Islet of Langerhans (tissue), 1 donor: ENCODE results near the gene PDE3B.
"Not testable (repeated sequence)": the region's sequence is repeated elsewhere in the genome, so short reads cannot be mapped to it uniquely, and the experiment has no call there.

ENCODE experiments used
- FAIRE-seq: peaks from one replicate; lab custom pipeline; 2011; peaks lifted over from hg19 to GRCh38; lab: Jason Lieb, UNC

The PDE3B gene

DNA sequence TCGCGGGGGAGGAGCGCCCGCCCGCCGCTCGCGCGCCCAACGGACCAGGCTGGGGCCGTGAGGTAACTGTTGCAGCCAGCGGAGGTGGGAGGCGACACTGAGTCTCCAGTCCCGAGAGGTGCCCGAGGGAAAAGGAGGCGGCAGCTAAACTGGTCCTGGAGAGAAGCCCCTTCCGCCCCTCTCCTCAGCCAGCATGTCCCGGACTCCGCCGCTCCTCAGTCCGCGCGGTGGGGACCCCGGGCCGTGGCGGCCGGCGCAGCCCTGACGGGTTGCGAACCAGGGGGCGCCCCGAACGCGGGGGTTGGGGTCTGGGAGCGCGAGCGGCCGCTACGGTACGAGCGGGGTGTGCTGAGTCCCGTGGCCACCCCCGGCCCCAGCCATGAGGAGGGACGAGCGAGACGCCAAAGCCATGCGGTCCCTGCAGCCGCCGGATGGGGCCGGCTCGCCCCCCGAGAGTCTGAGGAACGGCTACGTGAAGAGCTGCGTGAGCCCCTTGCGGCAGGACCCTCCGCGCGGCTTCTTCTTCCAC lies at the start of gene PDE3B:
PDE3B (plus strand) TSS at position 108 of the 529 bp plus-strand sequence; CDS start at position 380, 272 bp downstream.
- FAIRE-seq: no peak

DNA sequence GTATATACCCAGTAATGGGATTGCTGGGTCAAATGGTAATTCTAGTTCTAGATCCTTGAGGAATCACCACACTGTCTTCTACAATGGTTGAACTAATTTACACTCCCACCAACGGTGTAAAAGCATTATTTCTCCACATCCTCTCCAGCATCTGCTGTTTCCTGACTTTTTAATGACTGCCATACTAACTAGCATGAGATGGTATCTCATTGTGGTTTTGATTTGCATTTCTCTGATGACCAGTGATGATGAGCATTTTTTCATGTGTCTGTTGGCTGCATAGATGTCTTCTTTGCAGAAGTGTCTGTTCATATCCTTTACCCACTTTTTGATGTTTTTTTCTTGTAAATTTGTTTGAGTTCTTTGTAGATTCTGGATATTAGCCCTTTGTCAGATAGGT lies 48.3 kb upstream of the PDE3B start:
- FAIRE-seq: not testable (repeated sequence)

DNA sequence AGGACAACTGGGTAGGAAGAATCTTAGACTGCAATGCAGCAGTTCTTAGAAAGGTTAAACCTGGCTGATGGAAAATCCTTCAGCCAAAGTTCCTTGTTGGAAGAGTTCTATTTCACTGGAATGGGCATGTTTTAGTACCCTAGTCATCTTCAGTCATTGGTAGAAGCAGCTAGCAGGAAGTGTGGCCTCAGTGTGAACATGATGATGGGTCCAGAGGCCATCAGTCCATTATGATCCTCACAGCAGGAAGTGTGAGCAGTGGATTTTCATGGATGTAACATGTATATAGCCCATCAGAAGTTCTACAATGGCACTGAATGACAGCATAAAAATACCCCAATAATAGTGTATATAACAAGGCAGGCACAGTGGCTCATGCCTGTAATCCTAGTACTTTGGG lies 35.9 kb upstream of the PDE3B start:
- FAIRE-seq: no peak

DNA sequence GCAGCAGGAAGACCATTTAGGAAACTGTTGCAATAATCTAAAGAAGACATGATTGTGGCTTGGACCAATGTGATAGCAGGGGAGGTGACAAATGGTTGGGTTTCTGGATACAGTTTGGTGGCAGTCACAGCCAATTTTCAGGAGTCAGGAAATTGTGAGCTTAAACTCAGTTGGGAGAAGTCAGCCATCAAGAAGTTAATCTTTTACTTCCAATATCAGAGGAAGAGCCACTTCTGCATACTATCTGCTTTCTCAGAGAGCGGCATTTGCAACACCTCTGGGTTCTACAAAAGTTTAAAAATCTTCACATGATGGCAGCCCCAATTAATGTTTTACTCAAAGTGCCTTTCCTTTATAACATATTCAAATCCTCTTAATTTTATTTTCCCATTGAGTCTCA lies 33.7 kb upstream of the PDE3B start:
- FAIRE-seq: no peak

DNA sequence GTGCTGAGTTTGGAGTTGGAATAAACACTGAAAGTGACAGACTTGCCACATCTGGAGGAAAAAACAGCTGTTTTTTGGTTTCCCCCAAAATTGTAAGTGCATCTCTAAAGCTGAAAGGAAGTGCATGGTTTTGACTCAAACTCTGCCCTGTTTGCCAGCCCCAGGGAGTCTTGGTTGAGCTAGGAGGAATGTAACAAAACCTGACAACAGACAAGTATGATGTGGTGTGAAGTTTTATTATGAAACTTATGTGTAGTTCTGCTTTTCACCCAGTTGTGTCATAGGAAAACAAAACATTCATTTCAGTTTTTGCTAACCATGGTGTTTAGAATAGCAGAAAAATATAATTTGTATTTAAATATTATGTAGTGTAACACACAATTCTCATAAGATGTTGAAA lies 31.7 kb upstream of the PDE3B start:
- FAIRE-seq: no peak

DNA sequence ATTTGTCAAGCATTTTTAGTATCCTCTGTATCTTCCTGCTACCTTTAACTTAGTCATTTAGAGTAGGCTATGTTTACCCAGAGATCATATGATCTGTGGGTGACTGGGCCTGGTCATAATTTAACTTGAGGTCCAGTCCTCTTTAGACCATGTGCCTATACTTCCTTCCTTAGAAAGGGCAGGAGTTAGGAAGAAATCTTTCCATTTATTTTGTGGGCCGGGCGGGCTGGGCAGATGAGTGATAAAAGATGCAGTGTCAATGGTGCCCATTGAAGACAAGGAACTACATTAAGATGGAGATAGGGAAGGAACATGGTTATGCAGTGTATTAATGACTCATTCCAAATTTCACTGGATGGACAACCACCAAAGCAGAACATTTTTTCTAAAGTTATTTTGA lies 30.9 kb upstream of the PDE3B start:
- FAIRE-seq: no peak

DNA sequence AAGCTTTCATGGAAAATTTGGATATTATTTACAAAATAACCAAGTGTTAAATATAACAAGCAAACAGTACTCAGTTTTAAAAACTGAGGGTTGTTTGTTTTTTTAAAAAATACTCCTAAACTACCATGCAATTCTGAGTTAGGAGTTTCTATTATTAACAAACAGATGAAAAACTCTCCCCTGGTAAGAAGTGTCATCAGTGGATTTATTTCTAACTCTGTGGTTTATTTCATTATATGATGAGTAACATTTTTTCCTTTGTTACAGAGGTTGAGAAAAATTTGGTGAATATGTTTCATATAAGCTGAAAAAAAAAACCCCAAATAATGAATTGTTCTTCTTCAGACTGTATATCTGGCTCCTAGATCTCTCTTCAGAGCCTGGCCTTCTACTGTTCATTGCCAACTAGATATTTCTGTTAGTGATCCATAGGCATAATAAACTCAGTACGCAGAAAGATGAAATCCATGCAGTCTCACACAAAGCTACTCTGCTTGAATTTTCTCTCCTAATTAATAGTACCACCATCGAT lies 29.4 kb upstream of the PDE3B start:
- FAIRE-seq: no peak

DNA sequence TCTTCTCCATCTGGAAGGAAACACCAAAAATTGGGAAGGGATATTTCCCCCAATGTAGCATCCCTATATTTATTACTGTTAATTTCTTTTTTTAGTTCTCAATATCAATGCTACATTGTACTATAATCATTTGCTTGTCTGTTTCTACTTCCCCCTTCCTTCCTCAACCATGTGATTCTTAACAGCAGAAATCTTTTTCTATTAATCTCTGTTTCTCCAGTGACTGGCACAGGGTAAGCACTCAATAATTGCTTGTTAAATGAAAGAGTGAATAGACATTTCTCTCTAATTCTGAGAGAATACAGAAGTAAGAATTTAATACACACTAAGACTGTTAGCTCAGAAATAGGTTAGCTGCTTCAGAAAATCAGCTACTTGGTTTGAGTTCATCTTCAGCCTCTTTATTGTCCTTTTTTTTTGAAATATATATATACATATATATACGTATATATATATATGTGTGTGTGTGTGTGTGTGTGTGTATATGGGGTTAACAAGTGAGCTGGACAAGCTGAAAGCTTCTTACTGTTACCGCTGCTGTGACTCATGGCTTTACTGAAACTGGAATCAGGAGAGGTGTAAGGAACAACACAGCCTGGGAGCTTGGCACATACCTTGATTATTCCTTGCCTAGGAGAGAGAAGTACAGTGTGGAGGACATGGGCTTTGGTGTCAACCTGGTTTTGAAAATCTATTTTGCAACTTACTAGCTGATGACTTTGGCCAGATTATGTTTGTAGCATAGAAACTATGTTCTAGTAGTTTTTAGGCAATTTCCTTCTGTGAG lies 26.2 kb upstream of the PDE3B start:
- FAIRE-seq: peak; percentile 55

DNA sequence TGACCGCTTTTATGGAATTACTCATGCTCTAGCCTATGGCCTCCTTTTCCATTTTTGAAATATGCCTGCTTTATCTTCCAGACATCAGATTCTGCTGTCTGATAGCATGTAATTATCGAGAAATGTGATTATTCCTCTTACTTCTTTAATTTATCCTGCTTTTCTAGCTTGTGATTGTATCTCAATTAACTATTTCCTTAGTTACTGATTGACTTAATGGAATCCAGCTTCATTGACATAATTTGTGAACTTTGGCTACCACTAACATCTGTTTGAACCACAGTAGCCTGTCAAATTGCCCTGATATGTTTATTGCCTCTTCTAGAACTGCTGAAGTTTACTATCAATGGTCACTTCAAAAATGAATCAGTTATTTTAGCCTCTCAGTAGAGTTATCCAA lies 25.5 kb upstream of the PDE3B start:
- peak; percentile 81 for FAIRE-seq

DNA sequence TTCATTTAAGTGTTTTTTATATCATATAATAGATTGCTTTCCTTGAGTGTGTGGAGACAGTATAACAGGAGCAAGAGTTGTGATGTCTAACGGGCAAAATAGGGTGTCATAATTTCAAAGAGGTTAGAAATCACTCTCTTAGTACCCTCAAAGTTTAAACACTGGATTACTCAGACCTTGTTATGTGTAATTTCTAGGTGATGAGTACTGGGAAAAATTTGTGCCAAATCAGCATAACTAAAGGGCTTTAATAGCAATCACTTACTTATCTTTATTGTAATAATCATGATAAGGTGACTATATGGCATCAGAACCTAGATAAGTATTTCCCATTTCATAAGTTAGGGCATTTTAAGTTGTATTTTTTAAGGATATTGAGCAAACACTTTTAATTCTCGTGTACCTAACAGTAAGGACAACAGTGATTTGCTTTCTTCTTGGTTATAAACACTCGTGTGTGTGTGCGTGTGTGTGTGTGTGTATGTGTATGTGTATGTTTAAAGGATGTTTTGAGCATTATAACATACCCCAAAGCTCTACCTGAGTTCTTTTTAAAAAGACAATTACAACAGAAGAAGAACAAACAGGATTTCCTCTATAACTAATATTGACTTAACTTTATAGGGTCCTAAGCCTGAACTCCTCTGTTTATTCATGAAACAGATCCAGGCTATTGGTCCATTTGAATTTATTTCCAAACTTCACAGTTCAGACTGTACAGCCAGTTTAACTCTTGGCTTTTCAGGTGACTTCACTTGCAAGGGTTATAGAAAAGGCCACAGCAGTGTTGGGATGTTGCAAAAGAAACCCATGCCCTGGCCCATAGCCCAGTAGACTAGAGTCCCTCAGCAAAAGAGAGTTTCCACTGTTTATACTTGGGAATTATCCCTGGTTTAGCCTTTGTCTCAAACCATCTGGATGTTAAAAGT lies 23.7 kb upstream of the PDE3B start:
- FAIRE-seq: peak; percentile 85

DNA sequence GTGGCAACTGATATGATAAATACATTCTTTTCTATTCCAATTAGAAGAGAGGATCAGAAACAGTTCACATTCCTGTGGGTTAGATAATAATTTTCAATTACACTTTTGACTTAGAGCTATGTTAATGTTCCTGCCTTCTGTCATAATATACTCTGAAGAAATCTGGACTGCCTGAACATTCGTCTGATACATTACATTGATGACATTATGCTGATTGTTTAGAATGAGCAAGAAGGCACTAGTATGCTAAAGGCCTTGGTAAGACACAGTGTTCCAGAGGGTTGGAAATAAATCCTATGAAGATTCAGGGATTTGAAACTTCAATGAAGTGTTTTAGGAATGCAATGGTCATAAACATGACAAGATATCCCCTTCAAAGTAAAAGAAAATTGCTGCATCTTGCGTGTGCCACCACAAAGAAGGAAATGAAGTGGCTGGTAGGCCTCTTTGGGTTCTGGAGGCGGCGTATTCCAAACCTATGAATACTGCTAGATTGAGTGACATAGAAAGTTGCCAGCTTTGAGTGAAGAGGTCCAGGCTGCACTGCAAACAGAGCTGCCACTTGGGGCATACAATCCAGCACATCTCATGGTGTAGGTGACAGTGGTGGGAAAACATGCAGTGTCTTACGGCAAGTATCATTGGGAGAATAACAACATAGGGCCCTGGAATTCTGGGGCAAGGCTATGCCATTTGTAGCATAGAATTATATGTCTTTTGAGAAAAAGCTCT lies 21.2 kb upstream of the PDE3B start:
- no peak for FAIRE-seq

DNA sequence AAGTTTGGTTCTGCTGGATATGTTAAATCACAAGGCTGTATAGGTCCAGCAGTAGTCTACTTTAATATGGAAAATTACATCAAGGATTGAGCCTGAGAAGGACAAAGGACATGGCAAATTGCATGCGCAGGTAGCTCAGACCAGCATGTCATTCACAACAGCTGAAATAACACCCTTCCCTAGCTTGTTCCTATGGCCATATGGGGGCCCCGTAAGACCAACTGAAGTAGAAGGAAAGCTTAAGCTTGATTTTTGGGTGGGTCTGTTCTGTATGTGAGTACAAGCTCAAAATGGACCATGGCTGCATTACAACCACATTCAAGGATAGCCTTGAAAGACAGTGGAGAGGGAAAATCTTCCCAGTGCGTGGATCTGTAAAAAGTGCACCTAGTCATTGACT lies 20.6 kb upstream of the PDE3B start:
- FAIRE-seq: no peak

DNA sequence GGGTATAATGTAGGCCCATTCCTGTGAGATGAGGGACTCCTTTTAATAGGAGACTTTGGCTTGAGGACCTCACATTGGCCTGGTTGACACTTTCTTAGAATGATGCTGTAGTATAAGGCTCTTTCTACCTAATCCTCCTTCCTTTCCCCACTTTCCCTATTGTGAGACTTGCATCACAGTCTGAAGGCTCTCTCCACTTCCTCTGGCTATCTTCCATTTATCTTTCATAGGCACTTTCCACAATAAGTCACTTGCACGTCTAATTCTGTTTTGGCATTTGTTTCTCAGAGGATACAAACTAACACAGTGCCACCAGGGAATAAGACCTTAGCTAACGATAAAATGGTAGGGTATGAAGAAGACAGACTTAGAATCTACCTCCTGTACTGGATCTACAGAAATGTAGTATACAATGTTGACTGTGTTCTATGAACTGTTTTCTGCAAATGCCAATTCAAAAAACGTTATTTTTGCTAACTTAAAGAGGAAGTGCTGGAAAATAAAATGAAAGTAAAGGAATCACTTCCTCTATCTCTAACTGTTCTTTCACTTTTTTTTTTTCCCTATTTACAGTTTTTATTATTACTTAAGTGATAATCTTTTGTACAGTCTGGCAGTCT lies 17.9 kb upstream of the PDE3B start:
- no peak for FAIRE-seq

DNA sequence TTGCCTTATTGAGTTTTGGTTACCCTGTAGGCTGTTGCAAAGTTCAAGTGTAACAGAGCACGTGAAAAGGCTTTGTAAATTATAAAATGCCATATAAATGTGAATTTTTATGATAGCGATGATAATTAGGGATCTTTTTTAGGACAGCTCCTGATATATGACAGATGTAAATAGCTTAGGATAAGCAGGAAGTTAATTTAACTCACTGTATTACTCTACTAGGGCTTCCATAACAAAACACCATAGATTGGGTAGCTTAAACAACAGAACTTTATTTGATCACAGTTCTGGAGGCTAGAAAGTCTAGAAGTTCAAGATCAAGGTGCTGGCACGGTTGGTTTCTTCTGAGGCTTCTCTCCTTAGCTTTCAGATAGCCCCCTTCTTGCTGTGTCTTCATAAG lies 17.0 kb upstream of the PDE3B start:
- no peak for FAIRE-seq

DNA sequence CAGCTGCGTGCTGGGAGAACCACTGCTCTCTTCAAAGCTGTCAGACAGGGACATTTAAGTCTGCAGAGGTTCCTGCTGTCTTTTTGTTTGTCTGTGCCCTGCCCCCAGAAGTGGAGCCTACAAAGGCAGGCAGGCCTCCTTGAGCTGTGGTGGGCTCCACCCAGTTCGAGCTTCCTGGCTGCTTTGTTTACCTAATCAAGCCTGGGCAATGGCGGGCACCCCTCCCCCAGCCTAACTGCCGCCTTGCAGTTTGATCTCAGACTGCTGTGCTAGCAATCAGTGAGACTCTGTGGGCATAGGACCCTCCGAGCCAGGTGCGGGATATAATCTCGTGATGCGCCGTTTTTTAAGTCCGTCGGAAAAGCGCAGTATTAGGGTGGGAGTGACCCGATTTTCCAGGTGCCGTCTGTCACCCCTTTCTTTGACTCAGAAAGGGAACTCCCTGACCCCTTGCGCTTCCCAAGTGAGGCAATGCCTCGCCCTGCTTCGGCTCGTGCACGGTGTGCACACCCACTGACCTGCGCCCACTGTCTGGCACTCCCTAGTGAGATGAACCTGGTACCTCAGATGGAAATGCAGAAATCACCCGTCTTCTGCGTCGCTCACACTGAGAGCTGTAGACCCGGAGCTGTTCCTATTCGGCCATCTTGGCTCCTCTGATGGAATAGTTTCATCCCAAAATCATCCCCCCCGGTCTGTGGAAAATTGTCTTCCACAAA lies 9.9 kb upstream of the PDE3B start:
- FAIRE-seq: not testable (repeated sequence)

DNA sequence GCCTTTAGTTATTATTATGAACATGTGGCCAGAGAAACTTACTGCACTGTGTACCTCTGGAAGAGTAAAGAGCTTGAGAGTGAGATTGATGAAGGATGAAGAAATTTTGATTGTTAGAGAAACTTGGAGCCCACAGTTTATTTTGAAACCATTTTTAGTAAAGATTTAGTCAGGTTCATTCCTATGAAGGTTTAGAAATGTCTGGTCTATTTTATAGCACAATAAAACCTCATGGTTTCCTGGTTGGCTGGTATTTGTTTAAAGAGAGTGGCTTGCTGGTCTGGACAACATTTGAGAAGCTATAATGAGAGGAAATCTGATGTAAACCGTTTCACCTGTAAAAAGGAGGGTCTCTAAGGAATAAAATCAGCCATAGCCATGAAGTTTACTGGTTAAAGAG lies 8.8 kb upstream of the PDE3B start:
- peak; percentile 66 for FAIRE-seq

DNA sequence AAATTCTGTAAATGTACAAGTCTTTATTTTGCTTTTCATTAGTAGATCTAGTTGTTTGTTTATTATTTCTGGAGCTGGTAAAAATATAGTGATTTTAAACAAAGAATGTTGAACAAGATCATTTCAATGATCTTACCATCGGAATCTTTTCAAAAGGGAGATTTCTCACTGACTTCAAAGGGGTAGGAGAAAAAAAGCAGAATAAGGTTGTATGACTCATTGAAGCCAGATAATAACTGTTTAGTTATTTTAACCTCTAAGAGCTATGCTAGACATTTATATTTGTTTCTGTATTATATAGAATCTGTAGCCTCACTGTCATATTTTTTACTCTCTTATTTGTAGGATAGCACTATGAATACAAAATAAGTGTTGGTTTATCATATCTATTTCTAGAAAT lies 8.1 kb upstream of the PDE3B start:
- peak; percentile 92 for FAIRE-seq

DNA sequence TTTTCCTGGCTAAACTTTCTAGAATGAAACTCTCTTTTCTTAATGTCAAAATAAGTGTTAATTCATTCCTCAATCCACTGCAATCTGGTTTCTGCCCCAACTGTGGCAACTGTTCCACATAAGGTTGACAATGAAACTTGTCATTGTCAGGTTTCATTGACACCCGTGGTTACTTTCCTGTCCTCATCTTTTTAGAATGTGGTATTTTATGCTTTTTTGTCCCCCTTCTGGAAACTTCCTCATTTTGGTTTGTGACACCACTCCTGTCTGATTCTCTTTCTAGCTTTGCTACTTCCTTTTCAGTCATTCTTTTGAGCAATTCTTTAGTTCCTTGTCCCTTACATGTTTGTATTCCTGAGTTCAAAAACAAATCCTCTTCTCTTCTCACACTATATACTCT lies 7.5 kb upstream of the PDE3B start:
- FAIRE-seq: no peak

DNA sequence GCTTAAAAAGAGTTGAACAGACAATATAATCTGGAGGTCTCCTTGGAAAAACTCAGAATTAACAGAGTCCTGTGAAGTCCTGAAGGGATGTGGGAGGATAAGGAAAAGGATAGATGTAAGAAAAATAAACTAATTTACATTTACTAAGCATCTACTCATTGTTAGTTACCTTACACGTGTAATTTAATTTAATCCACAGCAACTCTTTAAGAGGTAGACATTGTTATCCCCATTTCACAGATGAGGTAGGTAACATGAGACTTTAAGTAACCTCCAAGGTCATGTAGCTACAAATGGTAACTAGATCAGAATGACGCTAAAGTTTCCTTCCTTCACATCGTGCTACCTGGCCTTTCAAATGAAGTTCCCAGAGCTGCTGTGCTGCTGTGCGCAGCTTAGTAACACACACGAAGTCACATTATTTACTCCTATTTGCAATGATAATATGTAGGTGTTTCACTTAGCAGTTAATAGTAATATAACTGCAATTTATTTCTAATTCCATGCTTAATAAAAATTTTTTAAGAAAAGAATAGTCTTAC lies 5.7 kb upstream of the PDE3B start:
- FAIRE-seq: no peak

DNA sequence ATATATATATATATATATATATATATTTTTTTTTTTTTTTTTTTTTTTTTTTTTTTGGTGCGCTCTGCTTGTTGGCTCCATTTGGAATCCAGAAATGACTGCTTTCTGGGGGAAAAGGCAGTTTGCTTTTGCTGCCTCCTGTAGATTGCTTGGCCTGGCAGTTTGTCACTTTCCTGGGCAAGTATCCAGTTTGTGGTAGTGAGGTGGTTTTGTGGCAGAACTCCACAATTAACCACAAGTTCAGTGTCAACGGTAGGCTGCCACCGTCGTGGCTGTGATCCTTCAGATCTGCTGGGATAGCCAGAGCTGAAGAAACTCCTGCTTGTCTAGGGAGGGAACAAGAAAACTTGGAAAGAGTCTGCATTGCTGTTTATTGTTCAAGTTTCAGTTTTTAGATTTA lies 5.0 kb upstream of the PDE3B start:
- FAIRE-seq: no peak

DNA sequence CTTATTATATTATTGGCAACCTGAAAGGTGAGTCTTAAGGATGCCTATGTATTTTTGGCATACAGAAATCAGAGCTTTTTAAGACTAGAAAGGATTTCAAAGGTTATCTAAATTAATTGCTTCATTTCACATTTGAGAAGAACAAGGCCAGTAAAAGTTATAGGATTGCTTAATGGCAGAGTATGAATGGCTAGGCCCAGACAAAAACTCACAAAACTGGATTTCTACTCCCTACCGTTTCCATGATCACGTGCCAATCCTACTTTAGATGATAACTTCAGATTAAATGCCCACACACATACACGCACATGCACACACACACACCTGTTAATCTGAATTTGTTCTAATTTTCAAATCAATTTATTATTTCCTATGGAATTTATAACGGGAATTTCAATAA lies 1.8 kb upstream of the PDE3B start:
- peak; percentile 41 for FAIRE-seq
